Peyer's patch (tissue), 4 donors: ENCODE measurements around the gene RFX3.

Experiments
- CTCF ChIP-seq, 6 experiments: fragments of 450-650 bp in 4 of 6; fragments of 200-600 bp in 2 of 6; sonication (generic) in 1 of 6; IDR thresholded peaks; one replicate each; pipeline ENCODE4 v1.5.1; 2017 to 2019; ENCODE audit warnings: antibody characterized with exemption in 6 of 6, mild to moderate bottlenecking in 3 of 6, moderate library complexity in 1 of 6
- POLR2A ChIP-seq, 2 donors: fragments of 450-650 bp; IDR thresholded peaks; one replicate each; pipeline ENCODE4 v1.5.1; 2017; ENCODE audit warnings: antibody characterized with exemption in 2 of 2, mild to moderate bottlenecking in 2 of 2, moderate library complexity in 2 of 2

GRCh38 chr9:3179711-3180110, 346.1 kb downstream of the RFX3 start:
- TF ChIP-seq CTCF (IDR thresholded peaks at IDR 0.05) (no peak), POLR2A (IDR thresholded peaks at IDR 0.05) (no peak)
